OCI-LY3 (cell line): ENCODE data around the gene VSNL1.

Experiments
- CTCF ChIP-seq: fragments of 200-600, 300-600 bp; sonication (generic); IDR thresholded peaks from 2 replicates; pipeline ENCODE4 v1.5.1; 2014; ENCODE audit warnings: antibody characterized with exemption, low read length, low read depth
- EZH2phosphoT487 ChIP-seq: fragments of 200-600 bp; shearing (Covaris generic); IDR thresholded peaks from 2 replicates; pipeline ENCODE4 v1.6.1; 2018; ENCODE audit warnings: antibody characterized with exemption, mixed run types, low read depth

- TF ChIP-seq CTCF (no peak), EZH2phosphoT487 (no peak)
Measured at GRCh38 chr2:17634997-17635396, 94.5 kb downstream of the VSNL1 start.
